ENCODE data around the gene TMEM132C. TPM values are rescaled to one million over a fixed set of nuclear protein-coding genes. Genes with fewer than 3 reads are reported as not detected.

The TMEM132C gene
- total and polyA plus RNA-seq, 2 of the 8 experiments (the other 6 are each of a cell fraction or from before 2014, with no cell fraction given): 0.23 to 0.76 TPM

DNA sequence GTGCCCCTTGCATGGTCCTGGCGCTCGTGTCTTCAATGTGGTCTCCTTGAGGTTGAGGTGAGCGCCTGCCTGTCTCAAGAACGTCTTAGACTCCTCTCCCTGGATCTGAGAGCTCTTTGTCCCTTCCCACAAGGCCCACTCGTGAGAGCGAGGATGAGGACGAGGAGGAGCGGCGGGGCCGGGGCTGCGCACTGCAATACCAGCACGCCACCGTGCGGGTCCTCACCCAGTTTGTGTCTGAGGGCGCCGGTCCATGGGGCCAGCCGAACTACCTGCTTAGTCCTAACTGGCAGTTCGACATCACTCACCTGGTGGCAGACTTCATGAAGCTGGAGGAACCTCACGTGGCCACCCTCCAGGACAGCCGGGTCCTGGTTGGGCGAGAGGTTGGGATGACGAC, 428.7 kb downstream of the TMEM132C start:
- Histone ChIP-seq H3K4me2 (ENCODE audit: insufficient read depth in 1 of 2, low read depth in 2 of 2, low read length in 2 of 2) (no peak overlapping the region), H3K79me2 (ENCODE audit: control insufficient read depth in 1 of 2, insufficient read depth in 2 of 2, low read length in 2 of 2) (no peaks in the 10 kb centered on the region), H2BK12ac (ENCODE audit: low read depth, low read length) (no peak overlapping the region), H3K9ac (replicated peaks in 1 of 4; ENCODE audit: extremely low read depth in 1 of 4, low read depth in 3 of 4, low read length in 3 of 4) (no peak overlapping the region), H3K18ac (ENCODE audit: extremely low read depth, low read length) (no peak overlapping the region), H2BK5ac (ENCODE audit: low read depth, low read length) (no peak overlapping the region), H3K36me3 (ENCODE audit: control insufficient read depth in 2 of 4, insufficient read depth in 4 of 4, low read length in 3 of 4) (no peaks in the 10 kb centered on the region), H3K9me3 (ENCODE audit: insufficient read depth in 2 of 2, low read depth in 1 of 2, low read length in 1 of 2) (no peaks in the 10 kb centered on the region; a peak in 1 of 4 replicates), H3K27me3 (replicated peaks in 1 of 4; ENCODE audit: control insufficient read depth in 3 of 4, extremely low read depth in 1 of 4, insufficient read depth in 3 of 4, low read length in 3 of 4) (no peaks in the 10 kb centered on the region), H2BK20ac (ENCODE audit: low read length) (no peak overlapping the region), H3K23me2 (ENCODE audit: low read depth, low read length) (no peaks in the 10 kb centered on the region; the same call in 1 of the 2 replicates), H2BK120ac (replicated peaks; ENCODE audit: low read depth, low read length) (no peak overlapping the region), H4K20me1 (replicated peaks in 1 of 2; ENCODE audit: control insufficient read depth in 1 of 2, insufficient read depth in 2 of 2, low read length in 2 of 2) (no peaks in the 10 kb centered on the region), H2AK5ac (ENCODE audit: low read depth, low read length) (no peak overlapping the region), H2AFZ (ENCODE audit: low read length) (no peak overlapping the region), H4K8ac (ENCODE audit: extremely low read depth, insufficient read depth, low read length) (peak overlapping the region; percentile 31; the same call in 1 of the 2 replicates), H3K56ac (replicated peaks; ENCODE audit: insufficient read length, low read depth, low read length) (no peak overlapping the region), H3K4me3 (ENCODE audit: extremely low read depth in 1 of 4, insufficient read depth in 2 of 4, low read depth in 3 of 4, low read length in 4 of 4) (no peak overlapping the region), H4K91ac (replicated peaks; ENCODE audit: insufficient read length, low read length) (no peak overlapping the region), H3K23ac (ENCODE audit: insufficient read length) (no peak overlapping the region), H2BK15ac (ENCODE audit: low read length) (no peak overlapping the region), H3K14ac (ENCODE audit: insufficient read length) (no peak overlapping the region), H3K4ac (replicated peaks; ENCODE audit: insufficient read length, low read depth, low read length) (no peak overlapping the region), H4K5ac (ENCODE audit: insufficient read length, low read depth, low read length) (no peak overlapping the region), H3K79me1 (ENCODE audit: low read depth, low read length) (no peaks in the 10 kb centered on the region), H3K27ac (ENCODE audit: low read depth, low read length) (no peak overlapping the region), H3K4me1 (replicated peaks in 1 of 4; ENCODE audit: control insufficient read depth in 3 of 4, insufficient read depth in 4 of 4, low read length in 3 of 4) (no peaks in the 10 kb centered on the region)
- no peak for FAIRE-seq
- POLR2A ChIA-PET (ENCODE audit: partially characterized antibody): no interaction called here
- no peak for DNase-seq (ENCODE audit: low read depth in 1 of 2, low spot score in 2 of 2)
- TF ChIP-seq ASH2L (IDR thresholded peaks at IDR 0.05; ENCODE audit: low read length) (no peak), CBX8 (IDR thresholded peaks at IDR 0.05; ENCODE audit: borderline replicate concordance, low read depth, low read length) (no peak), HDAC6 (IDR thresholded peaks at IDR 0.05; ENCODE audit: low read depth, low read length) (no peak), POU5F1 (IDR thresholded peaks at IDR 0.05; ENCODE audit: low read depth, low read length) (no peak)
- TF ChIP-seq, protein P1, sequence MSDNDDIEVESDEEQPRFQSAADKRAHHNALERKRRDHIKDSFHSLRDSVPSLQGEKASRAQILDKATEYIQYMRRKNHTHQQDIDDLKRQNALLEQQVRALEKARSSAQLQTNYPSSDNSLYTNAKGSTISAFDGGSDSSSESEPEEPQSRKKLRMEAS (IDR thresholded peaks at IDR 0.05): no peak
- CTCF ChIA-PET (ENCODE audit: partially characterized antibody): interaction anchor here (0.9 to 1.1 kb wide), 3 partner anchors 8 to 112 kb away, joined by 3 to 5 read pairs (median 3); no protein-coding TSS in a partner anchor
- WGBS, 2 experiments (ENCODE audit: extremely low coverage in 1 of 2, insufficient coverage in 1 of 2, insufficient read length in 1 of 2, insufficient replicate concordance in 2 of 2, low coverage in 1 of 2, low lambda C conversion rate in 2 of 2, missing lambda C conversion rate in 1 of 2): 88% methylated on average over 22 of the region's 22 CpGs; no CpG with 5 or more reads in 1 of the 2 experiments
